NB4 (cell line): Measurements from ENCODE around the gene PHAF1.

ENCODE experiments used
- CTCF ChIP-seq: IDR thresholded peaks from one replicate; pipeline ENCODE4 v1.5.1; 2012; ENCODE audit warnings: low read depth, low read length
- POLR2A ChIP-seq: IDR thresholded peaks from 2 replicates; pipeline ENCODE4 v1.6.1; 2011; ENCODE audit warnings: mild to moderate bottlenecking; ENCODE audit not compliant: insufficient read length; ENCODE audit errors: extremely low read depth
- TF ChIP-seq, protein P1 (sequence below): IDR thresholded peaks from 2 replicates; pipeline ENCODE4 v1.6.1; 2011; ENCODE audit warnings: low read depth, low read length

GRCh38 chr16:67183284-67183626, 73.5 kb downstream of the PHAF1 start:
- TF ChIP-seq CTCF (no peak), POLR2A (no peak)
- TF ChIP-seq, protein P1, sequence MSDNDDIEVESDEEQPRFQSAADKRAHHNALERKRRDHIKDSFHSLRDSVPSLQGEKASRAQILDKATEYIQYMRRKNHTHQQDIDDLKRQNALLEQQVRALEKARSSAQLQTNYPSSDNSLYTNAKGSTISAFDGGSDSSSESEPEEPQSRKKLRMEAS, result no peak
